B cell (primary cell): ENCODE measurements around the gene PBX2. TPM values are rescaled to one million over a fixed set of nuclear protein-coding genes. Genes with fewer than 3 reads are reported as not detected.

ENCODE experiments used
- ATAC-seq: fragments of 200-7000 bp; cut with Tn5 transposase; one replicate; pipeline ENCODE4 v1.10.0; 2021; ENCODE audit warnings: low read depth, mild to moderate bottlenecking, moderate number of reproducible peaks, moderate library complexity
- CTCF ChIA-PET: fragments of 350-600 bp; sonication (Branson Sonifier 250); formaldehyde crosslinking; loops from one replicate; lab custom pipeline; 2021; ENCODE audit warnings: antibody characterized with exemption, inconsistent platforms; lab: Charles Lee
- POLR2A ChIA-PET: fragments of 350-600 bp; sonication (Branson Sonifier 250); formaldehyde crosslinking; loops from one replicate; lab custom pipeline; 2021; ENCODE audit warnings: antibody characterized with exemption; lab: Charles Lee
- DNase-seq: peaks from one replicate; pipeline ENCODE4 v3.0.0; 2013
- H2AFZ ChIP-seq: 2 replicates; pipeline ENCODE4 v1.6.1; 2012; ENCODE audit warnings: mild to moderate bottlenecking, low read depth, low read length; ENCODE audit not compliant: insufficient read depth, poor library complexity, severe bottlenecking
- H3K27ac ChIP-seq, 2 donors: 1 replicate in 1 of 2; 2 replicates in 1 of 2; pipeline ENCODE4 v1.5.1; 2012 to 2013; ENCODE audit warnings: low read length in 2 of 2, mild to moderate bottlenecking in 2 of 2, moderate library complexity in 1 of 2
- H3K27me3 ChIP-seq, 4 experiments: fragments of 200-600 bp in 1 of 4; sonication (generic) in 1 of 4; replicated peaks in 1 of 4; 1 replicate in 2 of 4; 2 replicates in 2 of 4; pipeline versions ENCODE4 v1.6.1 to v1.7.0; 2013 to 2016; ENCODE audit warnings: low read length in 3 of 4, mild to moderate bottlenecking in 2 of 4, mixed read lengths in 1 of 4, moderate library complexity in 1 of 4; ENCODE audit not compliant: insufficient read depth in 4 of 4, control insufficient read depth in 3 of 4; ENCODE audit errors: control extremely low read depth in 1 of 4
- H3K36me3 ChIP-seq, 2 experiments: replicated peaks in 1 of 2; 1 replicate in 1 of 2; 2 replicates in 1 of 2; pipeline versions ENCODE4 v1.6.1 to v1.7.1; 2013; ENCODE audit warnings: low read length in 1 of 2; ENCODE audit not compliant: insufficient read depth in 2 of 2, control insufficient read depth in 1 of 2; ENCODE audit errors: control extremely low read depth in 1 of 2, extremely low read depth in 1 of 2
- H3K4me1 ChIP-seq, 2 donors: fragments of 200-600 bp in 1 of 2; sonication (generic) in 1 of 2; 1 replicate in 1 of 2; 2 replicates in 1 of 2; pipeline versions ENCODE4 v1.5.1 to v1.6.1; 2013 to 2017; ENCODE audit warnings: low read length in 2 of 2; ENCODE audit not compliant: control insufficient read depth in 2 of 2, insufficient read depth in 2 of 2
- H3K4me2 ChIP-seq: replicated peaks from 2 replicates; pipeline ENCODE3; 2012; ENCODE audit warnings: mild to moderate bottlenecking, low read depth, low read length; ENCODE audit not compliant: poor library complexity, severe bottlenecking
- H3K4me3 ChIP-seq, 5 experiments: fragments of 200-600 bp in 1 of 5; sonication (generic) in 1 of 5; 1 replicate in 3 of 5; 2 replicates in 2 of 5; pipeline versions ENCODE4 v1.5.1 to v1.7.0; 2011 to 2016; ENCODE audit warnings: low read length in 4 of 5, mild to moderate bottlenecking in 4 of 5, low read depth in 2 of 5, control low read depth in 1 of 5, moderate library complexity in 1 of 5; ENCODE audit not compliant: insufficient read depth in 1 of 5; ENCODE audit errors: control extremely low read depth in 1 of 5, extremely low read depth in 1 of 5
- H3K79me2 ChIP-seq: fragments of 200-600 bp; sonication (generic); one replicate; pipeline ENCODE4 v1.6.0; 2016; ENCODE audit warnings: low read length; ENCODE audit not compliant: control insufficient read depth, insufficient read depth
- H3K9ac ChIP-seq: fragments of 200-600 bp; sonication (generic); 2 replicates; pipeline ENCODE4 v1.6.1; 2017; ENCODE audit warnings: mild to moderate bottlenecking, low read length, moderate library complexity
- H3K9me3 ChIP-seq, 3 donors: one replicate each; pipeline versions ENCODE4 v1.6.1 to v1.7.1; 2013; ENCODE audit warnings: low read length in 2 of 3; ENCODE audit not compliant: control insufficient read depth in 2 of 3, insufficient read depth in 1 of 3; ENCODE audit errors: control extremely low read depth in 1 of 3
- H4K20me1 ChIP-seq: 2 replicates; pipeline ENCODE4 v1.6.0; 2012; ENCODE audit warnings: mild to moderate bottlenecking, low read length; ENCODE audit not compliant: insufficient read depth, control insufficient read depth, poor library complexity, severe bottlenecking
- H3K27ac Mint-ChIP-seq: one replicate; pipeline ENCODE4 v1.8.0; 2021; ENCODE audit warnings: mixed read lengths
- H3K27me3 Mint-ChIP-seq: one replicate; pipeline ENCODE4 v1.8.0; 2021; ENCODE audit warnings: mixed read lengths
- H3K4me1 Mint-ChIP-seq: one replicate; pipeline ENCODE4 v1.8.0; 2021; ENCODE audit warnings: mixed read lengths
- H3K4me3 Mint-ChIP-seq: one replicate; pipeline ENCODE4 v1.8.0; 2021; ENCODE audit warnings: mixed read lengths
- H3K9me3 Mint-ChIP-seq: one replicate; pipeline ENCODE4 v1.8.0; 2022; ENCODE audit warnings: mixed read lengths; ENCODE audit not compliant: insufficient read depth
- CTCF ChIP-seq: fragments of 200-600 bp; IDR thresholded peaks from one replicate; pipeline ENCODE4 v1.8.0; 2022; ENCODE audit warnings: antibody characterized with exemption, mild to moderate bottlenecking
- EZH2 ChIP-seq: IDR thresholded peaks from 2 replicates; pipeline ENCODE4 v1.6.1; 2012; ENCODE audit warnings: borderline replicate concordance, low read depth, mild to moderate bottlenecking, moderate library complexity, low read length; ENCODE audit not compliant: insufficient read depth, poor library complexity, severe bottlenecking
- WGBS: methylation state at CpG from one replicate; pipeline ENCODE4 v1.1.5; 2013; ENCODE audit warnings: missing lambda C conversion rate; ENCODE audit not compliant: insufficient coverage; 5-methylcytosine and 5-hydroxymethylcytosine counted together
- intact Hi-C: fragments of 100-400 bp; cut with micrococcal nuclease; formaldehyde crosslinking; loops from one replicate; pipeline ENCODE4 v1.10.0; 2022
- polyA plus RNA-seq: library from polyadenylated mRNA; depleted of rRNA; stranded (reverse); fragments of >200 nt; gene quantifications from 2 replicates; pipeline ENCODE4 v1.2.3, GENCODE V29; 2012
- total RNA-seq, 2 donors: library from RNA; stranded (reverse); fragments of 120-200 nt in 1 of 2; gene quantifications; 1 replicate in 1 of 2; 2 replicates in 1 of 2; pipeline versions ENCODE4 v1.2.3 to v1.2.4, GENCODE V29; 2013 to 2022

PBX2 gene
- total and polyA plus RNA-seq, 2 donors (not counting 1 experiment from before 2014, with no cell fraction given) = 128 to 188 TPM

DNA sequence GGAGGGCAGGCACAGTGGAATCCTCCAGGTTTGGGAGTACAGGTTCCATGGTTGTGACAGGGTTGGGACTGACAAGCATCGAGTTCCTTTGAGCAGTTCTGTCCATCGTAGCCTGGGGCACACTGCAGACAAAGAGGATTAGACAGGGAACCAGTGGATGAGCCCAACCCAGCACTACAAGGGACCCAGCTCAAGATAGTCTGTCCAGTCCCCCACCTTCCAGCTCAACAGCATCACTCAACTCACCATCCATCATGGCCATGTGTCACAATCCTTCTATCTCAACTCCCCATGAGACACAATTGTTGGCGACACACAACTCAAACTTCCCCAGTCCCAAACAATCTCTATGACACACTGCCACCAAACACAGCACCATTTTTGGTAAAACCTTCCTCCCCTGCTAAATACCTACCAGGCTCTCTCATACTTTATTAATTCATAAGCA, 14.3 kb upstream of the PBX2 start:
- POLR2A ChIA-PET = no interaction called here
- Mint-ChIP-seq H3K27ac (no peak overlapping the region), H3K27me3 (peaks cover 8% of the 10 kb centered on the region), H3K4me3 (no peak overlapping the region), H3K4me1 (peaks cover 6% of the 10 kb centered on the region), H3K9me3 (no peaks in the 10 kb centered on the region)
- Histone ChIP-seq H2AFZ (no peak overlapping the region), H3K36me3 (no peaks in the 10 kb centered on the region), H4K20me1 (no peaks in the 10 kb centered on the region), H3K79me2 (no peaks in the 10 kb centered on the region), H3K9me3 (no peaks in the 10 kb centered on the region), H3K27me3 (peaks cover 0 to 8% (median 2%) of the 10 kb centered on the region in 4 experiments), H3K9ac (no peak overlapping the region), H3K27ac (no peak overlapping the region), H3K4me3 (no peak overlapping the region), H3K4me1 (no peaks in the 10 kb centered on the region), H3K4me2 (no peak overlapping the region)
- no peak for ATAC-seq
- WGBS = 94% methylated on average over 3 of the region's 3 CpGs
- CTCF ChIA-PET = no interaction called here
- DNase-seq = no peak
- intact Hi-C loops = no loop called here
- TF ChIP-seq EZH2 (no peak), CTCF (no peak)

DNA sequence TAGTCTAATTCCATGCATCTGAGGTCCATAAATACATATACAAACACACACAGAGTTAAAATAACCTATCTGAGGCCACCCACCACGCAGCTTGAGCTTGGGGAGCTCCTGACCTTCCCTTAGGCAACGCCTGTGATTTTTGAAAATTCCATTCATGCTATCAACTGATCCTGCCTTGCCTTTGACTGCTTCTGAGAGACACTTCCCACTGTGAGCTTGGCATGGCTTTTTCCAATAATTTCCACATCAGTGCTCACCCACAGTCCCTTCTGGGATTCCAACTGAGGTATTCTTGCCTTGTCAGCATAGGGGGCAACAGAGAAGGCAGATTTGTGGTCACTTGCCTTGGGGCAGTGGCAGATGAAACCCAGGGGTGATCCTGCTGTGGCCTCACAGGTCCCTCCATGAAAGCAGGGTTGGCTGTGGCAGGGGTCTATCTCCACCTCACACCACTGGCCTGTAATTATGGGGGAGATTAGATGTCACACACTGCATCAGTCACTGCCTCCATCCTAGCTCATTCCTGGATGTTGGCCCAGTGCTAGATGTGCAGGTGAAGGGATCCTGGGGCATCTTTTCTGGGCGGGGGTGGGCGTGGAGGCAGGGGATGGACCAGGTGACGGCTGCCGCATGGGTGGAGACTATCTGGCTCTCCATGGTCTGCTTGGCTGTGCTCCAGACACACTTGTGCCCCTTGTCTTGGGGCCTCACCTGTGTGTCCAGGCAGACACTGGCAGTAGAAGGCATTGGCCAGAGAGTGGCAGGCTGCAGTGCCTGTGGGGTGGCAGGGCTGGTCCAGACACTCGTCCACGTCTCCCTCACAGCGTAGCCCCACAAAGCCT, 13.6 kb upstream of the PBX2 start:
- no peak overlapping the region for H3K27ac ChIP-seq
- H3K36me3 ChIP-seq = no peaks in the 10 kb centered on the region
- H4K20me1 ChIP-seq = no peaks in the 10 kb centered on the region
- no peak for DNase-seq
- Mint-ChIP-seq H3K9me3 (no peaks in the 10 kb centered on the region), H3K4me3 (no peak overlapping the region), H3K4me1 (peaks cover 5% of the 10 kb centered on the region), H3K27ac (no peak overlapping the region), H3K27me3 (peaks cover 8% of the 10 kb centered on the region)
- H3K9me3 ChIP-seq = no peaks in the 10 kb centered on the region
- H3K79me2 ChIP-seq = no peaks in the 10 kb centered on the region
- TF ChIP-seq CTCF = no peak
- TF ChIP-seq EZH2 = no peak
- H3K9ac ChIP-seq = no peak overlapping the region
- POLR2A ChIA-PET = no interaction called here
- no peaks in the 10 kb centered on the region for H3K4me1 ChIP-seq
- CTCF ChIA-PET = no interaction called here
- ATAC-seq = no peak
- H3K4me3 ChIP-seq = no peak overlapping the region
- peaks cover 0 to 8% (median 2%) of the 10 kb centered on the region in 4 experiments for H3K27me3 ChIP-seq
- WGBS = 97% methylated on average over 9 of the region's 9 CpGs
- intact Hi-C loops = no loop called here
- no peak overlapping the region for H2AFZ ChIP-seq
- no peak overlapping the region for H3K4me2 ChIP-seq
